IgD-negative memory B cell (primary cell): ENCODE results near the gene SCN4A. TPM values are rescaled to one million over a fixed set of nuclear protein-coding genes. Genes with fewer than 3 reads are reported as not detected.
"Not testable (repeated sequence)": the region's sequence is repeated elsewhere in the genome, so short reads cannot be mapped to it uniquely, and the experiment has no call there.

Experiments
- H3K27ac Mint-ChIP-seq, 3 donors: one replicate each; pipeline ENCODE4 v1.8.0; 2020 to 2022; ENCODE audit warnings: mild to moderate bottlenecking in 3 of 3, mixed read lengths in 3 of 3, moderate library complexity in 1 of 3
- H3K27me3 Mint-ChIP-seq: one replicate; pipeline ENCODE4 v1.8.0; 2021; ENCODE audit warnings: mixed read lengths
- H3K36me3 Mint-ChIP-seq: one replicate; pipeline ENCODE4 v1.8.0; 2020; ENCODE audit warnings: mild to moderate bottlenecking, mixed read lengths
- H3K4me1 Mint-ChIP-seq, 3 donors: one replicate each; pipeline ENCODE4 v1.8.0; 2020 to 2022; ENCODE audit warnings: mixed read lengths in 3 of 3, mild to moderate bottlenecking in 1 of 3
- H3K4me3 Mint-ChIP-seq, 4 donors: one replicate each; pipeline ENCODE4 v1.8.0; 2020 to 2022; ENCODE audit warnings: mild to moderate bottlenecking in 4 of 4, mixed read lengths in 4 of 4, moderate library complexity in 3 of 4
- H3K9me3 Mint-ChIP-seq, 3 donors: one replicate each; pipeline ENCODE4 v1.8.0; 2020 to 2021; ENCODE audit warnings: mixed read lengths in 3 of 3, mild to moderate bottlenecking in 1 of 3
- polyA plus RNA-seq: library from polyadenylated mRNA; unstranded; fragments of 300-500 nt; fragmentation: Illumina TruSeq; gene quantifications from one replicate; pipeline ENCODE4 v1.2.3, GENCODE V29; 2021

The SCN4A gene
- polyA plus RNA-seq, 1 donor from 2014 or later = 0.10 TPM

DNA sequence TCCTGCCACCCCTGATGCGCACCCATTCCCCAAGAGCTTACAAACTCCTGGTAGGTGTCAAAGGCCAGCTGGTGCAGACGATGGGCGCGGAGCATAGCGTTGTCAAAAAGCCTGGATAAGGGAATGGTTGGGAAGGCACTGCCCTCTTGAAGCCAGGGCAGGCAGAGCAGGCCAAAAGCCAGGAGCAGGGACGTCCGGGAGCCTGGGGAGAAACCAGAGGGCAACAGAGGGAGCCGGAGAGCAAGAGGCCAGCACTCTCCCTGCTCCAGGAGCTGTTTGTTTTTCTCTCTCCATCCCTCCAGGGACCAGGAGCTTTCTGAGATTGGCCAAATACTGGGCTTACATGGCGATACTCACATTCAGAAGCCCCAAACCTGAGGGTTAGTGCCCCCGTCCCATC is 54.4 kb downstream of the SCN4A start:
- no peak overlapping the region for H3K27ac Mint-ChIP-seq
- H3K4me1 Mint-ChIP-seq = peaks cover 24 to 43% (median 39%) of the 10 kb centered on the region in 3 donors
- peaks cover 1% of the 10 kb centered on the region for H3K36me3 Mint-ChIP-seq
- no peak overlapping the region for H3K4me3 Mint-ChIP-seq
- H3K9me3 Mint-ChIP-seq = no peaks in the 10 kb centered on the region
- peaks cover 6% of the 10 kb centered on the region for H3K27me3 Mint-ChIP-seq

GRCh38 chr17:63917646-63918045 is 55.1 kb downstream of the SCN4A start:
- peaks cover 1% of the 10 kb centered on the region for H3K36me3 Mint-ChIP-seq
- H3K9me3 Mint-ChIP-seq = no peaks in the 10 kb centered on the region
- peaks cover 6% of the 10 kb centered on the region for H3K27me3 Mint-ChIP-seq
- no peak overlapping the region for H3K4me3 Mint-ChIP-seq
- no peak overlapping the region for H3K27ac Mint-ChIP-seq
- H3K4me1 Mint-ChIP-seq = peaks cover 23 to 41% (median 37%) of the 10 kb centered on the region in 3 donors

GRCh38 chr17:63917206-63917605 is 55.5 kb downstream of the SCN4A start:
- not testable (repeated sequence) for H3K27me3 Mint-ChIP-seq, H3K36me3 Mint-ChIP-seq, H3K9me3 Mint-ChIP-seq, H3K27ac Mint-ChIP-seq, H3K4me3 Mint-ChIP-seq
- peaks cover 19 to 38% (median 34%) of the 10 kb centered on the region in 3 donors for H3K4me1 Mint-ChIP-seq

GRCh38 chr17:63916566-63917185 is 56.0 kb downstream of the SCN4A start:
- no peaks in the 10 kb centered on the region for H3K9me3 Mint-ChIP-seq
- peaks cover 16 to 39% (median 31%) of the 10 kb centered on the region in 3 donors for H3K4me1 Mint-ChIP-seq
- H3K27me3 Mint-ChIP-seq = peaks cover 6% of the 10 kb centered on the region
- H3K4me3 Mint-ChIP-seq = no peak overlapping the region
- H3K27ac Mint-ChIP-seq = no peak overlapping the region
- H3K36me3 Mint-ChIP-seq = peaks cover 1% of the 10 kb centered on the region

GRCh38 chr17:63915753-63916152 is 57.0 kb downstream of the SCN4A start:
- peaks cover 16 to 37% (median 26%) of the 10 kb centered on the region in 3 donors for H3K4me1 Mint-ChIP-seq
- not testable (repeated sequence) for H3K9me3 Mint-ChIP-seq, H3K36me3 Mint-ChIP-seq, H3K27me3 Mint-ChIP-seq
- peak overlapping the region in 3 of 4 donors; percentile 8 to 65 (median 58) for H3K4me3 Mint-ChIP-seq
- peak overlapping the region; percentile 1 to 59 (median 21) for H3K27ac Mint-ChIP-seq

GRCh38 chr17:63914471-63914870 is 58.2 kb downstream of the SCN4A start:
- H3K27me3 Mint-ChIP-seq = peaks cover 8% of the 10 kb centered on the region
- no peak overlapping the region for H3K27ac Mint-ChIP-seq
- H3K9me3 Mint-ChIP-seq = no peaks in the 10 kb centered on the region
- H3K4me3 Mint-ChIP-seq = no peak overlapping the region
- H3K36me3 Mint-ChIP-seq = peaks cover 1% of the 10 kb centered on the region
- peaks cover 16 to 29% (median 18%) of the 10 kb centered on the region in 3 donors for H3K4me1 Mint-ChIP-seq

DNA sequence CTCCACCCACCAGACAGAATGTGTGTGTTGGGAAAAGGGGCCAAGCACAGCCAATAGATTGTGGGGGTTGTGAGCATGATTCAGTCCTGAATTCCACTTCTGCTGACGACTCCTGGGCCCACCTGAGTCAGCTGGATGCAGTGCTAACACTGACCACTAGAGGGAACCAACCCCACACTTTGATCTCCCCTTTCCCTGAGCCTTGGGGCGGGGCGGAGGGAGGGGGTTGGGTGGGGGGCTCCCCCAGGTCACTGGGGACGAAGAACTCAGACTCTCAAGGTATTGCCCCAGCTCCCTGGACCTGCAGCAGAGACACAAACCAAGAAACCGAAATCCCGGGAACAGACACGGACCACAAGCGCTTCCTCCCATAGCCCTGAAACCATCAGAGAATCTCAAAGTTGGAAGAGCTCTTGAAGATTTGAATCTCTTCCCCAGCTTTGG is 61.0 kb downstream of the SCN4A start:
- Mint-ChIP-seq H3K4me1 (peaks cover 10 to 22% (median 13%) of the 10 kb centered on the region in 3 donors), H3K27me3 (peaks cover 7% of the 10 kb centered on the region), H3K4me3 (no peak overlapping the region), H3K9me3 (no peaks in the 10 kb centered on the region), H3K27ac (no peak overlapping the region), H3K36me3 (no peaks in the 10 kb centered on the region)

DNA sequence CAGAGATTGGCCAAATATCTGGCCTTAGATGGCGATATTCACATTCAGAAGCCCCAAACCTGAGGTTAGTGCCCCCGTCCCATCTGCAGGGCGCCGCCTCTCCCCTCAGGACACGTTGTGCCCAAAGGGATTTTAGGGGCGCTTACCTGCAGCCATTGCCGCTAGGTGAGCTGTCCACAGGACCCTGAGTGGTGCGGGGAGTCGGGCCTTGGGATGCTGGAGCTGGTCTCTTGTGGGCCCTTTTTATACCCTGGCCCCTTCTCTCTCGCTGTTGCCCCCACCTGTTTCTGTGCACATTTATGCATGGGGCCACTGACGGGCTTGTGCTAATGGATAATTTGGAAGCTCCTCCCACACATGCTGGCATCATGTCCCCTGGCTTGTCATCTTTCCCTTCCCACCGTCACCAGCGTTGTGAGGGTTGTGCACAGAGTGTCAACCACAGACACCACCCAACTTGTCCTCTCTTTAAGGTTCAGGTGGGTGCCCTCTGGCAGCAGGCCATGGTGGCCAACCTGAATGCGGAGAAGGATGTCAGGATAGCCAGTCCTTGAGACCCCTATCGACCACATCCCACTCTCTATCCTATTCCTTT is 61.6 kb downstream of the SCN4A start, which contains the start of gene CSHL1:
Gene CSHL1 (minus strand): TSS at position 218 of the 595 bp plus-strand sequence. CDS start 62 bp downstream, at position 156.
- H3K27me3 Mint-ChIP-seq = peaks cover 4% of the 10 kb centered on the region
- H3K9me3 Mint-ChIP-seq = no peaks in the 10 kb centered on the region
- H3K4me1 Mint-ChIP-seq = peaks cover 7 to 17% (median 10%) of the 10 kb centered on the region in 3 donors
- H3K36me3 Mint-ChIP-seq = no peaks in the 10 kb centered on the region
- peak within 1 kb of the TSS in 1 of 3 donors; percentile 93 for H3K27ac Mint-ChIP-seq
- H3K4me3 Mint-ChIP-seq = no peak within 1 kb of the TSS

GRCh38 chr17:63910096-63910495 is 62.6 kb downstream of the SCN4A start:
- Mint-ChIP-seq H3K27ac (peak overlapping the region in 1 of 3 donors; percentile 93), H3K36me3 (no peaks in the 10 kb centered on the region), H3K9me3 (no peaks in the 10 kb centered on the region), H3K4me3 (no peak overlapping the region), H3K4me1 (peaks cover 0 to 9% (median 3%) of the 10 kb centered on the region in 3 donors), H3K27me3 (peaks cover 3% of the 10 kb centered on the region)

- not testable (repeated sequence) for H3K9me3 Mint-ChIP-seq, H3K4me3 Mint-ChIP-seq, H3K4me1 Mint-ChIP-seq, H3K27me3 Mint-ChIP-seq, H3K36me3 Mint-ChIP-seq
- peak overlapping the region in 1 of 3 donors; percentile 38 for H3K27ac Mint-ChIP-seq
Observed at GRCh38 chr17:63909586-63909985, 63.1 kb downstream of the SCN4A start.

- not testable (repeated sequence) for H3K27ac Mint-ChIP-seq, H3K36me3 Mint-ChIP-seq, H3K27me3 Mint-ChIP-seq, H3K4me3 Mint-ChIP-seq, H3K9me3 Mint-ChIP-seq, H3K4me1 Mint-ChIP-seq
Observed at GRCh38 chr17:63907161-63907778, 65.4 kb downstream of the SCN4A start.

GRCh38 chr17:63904796-63905195 is 67.9 kb downstream of the SCN4A start:
- H3K27ac Mint-ChIP-seq, H3K27me3 Mint-ChIP-seq, H3K36me3 Mint-ChIP-seq, H3K4me1 Mint-ChIP-seq, H3K9me3 Mint-ChIP-seq, H3K4me3 Mint-ChIP-seq: not testable (repeated sequence)

GRCh38 chr17:63903787-63904201 is 68.9 kb downstream of the SCN4A start:
- not testable (repeated sequence) for H3K4me1 Mint-ChIP-seq, H3K36me3 Mint-ChIP-seq, H3K27me3 Mint-ChIP-seq, H3K4me3 Mint-ChIP-seq, H3K9me3 Mint-ChIP-seq
- H3K27ac Mint-ChIP-seq = peak overlapping the region in 1 of 3 donors; percentile 78

GRCh38 chr17:63901971-63902370 is 70.7 kb downstream of the SCN4A start:
- H3K27ac Mint-ChIP-seq = peak overlapping the region in 1 of 3 donors; percentile 22
- not testable (repeated sequence) for H3K36me3 Mint-ChIP-seq, H3K9me3 Mint-ChIP-seq, H3K27me3 Mint-ChIP-seq, H3K4me3 Mint-ChIP-seq, H3K4me1 Mint-ChIP-seq

GRCh38 chr17:63898899-63899798 is 73.6 kb downstream of the SCN4A start:
- not testable (repeated sequence) for H3K4me1 Mint-ChIP-seq, H3K27me3 Mint-ChIP-seq, H3K27ac Mint-ChIP-seq, H3K36me3 Mint-ChIP-seq, H3K4me3 Mint-ChIP-seq, H3K9me3 Mint-ChIP-seq
